GM12891 (cell line): ENCODE data around the gene MACC1.
A peak's percentile ranks its signal among the peaks of the same experiment; 100 is the strongest.

Experiments
- DNase-seq: peaks from one replicate; pipeline ENCODE4 v3.0.0; 2011; ENCODE audit warnings: low spot score; ENCODE audit not compliant: insufficient read length
- FAIRE-seq: peaks from 2 replicates; lab custom pipeline; 2011; peaks lifted over from hg19 to GRCh38; lab: Jason Lieb, UNC
- PAX5 ChIP-seq: IDR thresholded peaks from 2 replicates; pipeline ENCODE4 v1.6.1; 2011; ENCODE audit warnings: low read length, moderate library complexity, mild to moderate bottlenecking; ENCODE audit not compliant: insufficient read depth, severe bottlenecking
- POLR2A ChIP-seq: IDR thresholded peaks from 2 replicates; pipeline ENCODE4 v1.6.1; 2011; ENCODE audit warnings: low read depth, low read length, control low read depth
- POLR2AphosphoS5 ChIP-seq: IDR thresholded peaks from 2 replicates; pipeline ENCODE4 v1.6.1; 2011; ENCODE audit warnings: low read depth, low read length, control low read depth
- POU2F2 ChIP-seq: IDR thresholded peaks from 2 replicates; pipeline ENCODE4 v1.6.1; 2011; ENCODE audit warnings: low read depth, mild to moderate bottlenecking, control low read depth, low read length, moderate library complexity
- SPI1 ChIP-seq: IDR thresholded peaks from 2 replicates; pipeline ENCODE4 v1.6.1; 2011; ENCODE audit warnings: low read depth, low read length, control low read depth
- TAF1 ChIP-seq: IDR thresholded peaks from 2 replicates; pipeline ENCODE4 v1.6.1; 2011; ENCODE audit warnings: low read depth, low read length, control low read depth

Gene MACC1

GRCh38 chr7:20220921-20221547 lies 3.9 kb upstream of the MACC1 start:
- DNase-seq, result no peak
- FAIRE-seq, result peak; percentile 70
- TF ChIP-seq POLR2AphosphoS5, result no peak
- no peak for TF ChIP-seq POU2F2
- TF ChIP-seq SPI1, result no peak
- TF ChIP-seq PAX5, result no peak
- no peak for TF ChIP-seq POLR2A
- no peak for TF ChIP-seq TAF1

DNA sequence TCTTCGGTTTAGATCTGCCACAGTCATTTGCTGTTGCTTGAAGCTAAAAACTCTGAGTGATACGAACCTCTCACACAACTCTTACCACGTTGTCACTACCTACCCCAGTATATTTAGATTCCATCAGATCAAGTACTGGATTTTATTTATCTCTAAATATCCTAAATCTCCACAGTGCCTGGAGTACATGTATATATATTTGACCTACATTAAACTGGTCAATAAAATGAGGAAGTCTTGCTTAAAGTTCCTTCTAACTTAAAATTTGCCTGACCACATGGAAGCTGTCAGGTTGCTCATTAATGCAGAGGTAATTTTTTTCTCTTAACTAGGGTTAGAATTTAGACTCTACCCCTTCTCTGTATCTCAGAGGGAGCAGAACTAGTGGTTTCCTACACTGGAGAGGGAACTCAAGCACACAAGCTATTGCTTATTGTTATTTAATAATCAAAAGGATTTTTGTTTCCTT lies 3.1 kb upstream of the MACC1 start:
- TF ChIP-seq SPI1, result peak; percentile 61; the same call in 1 of the 2 replicates
- TF ChIP-seq POU2F2, result no peak
- no peak for TF ChIP-seq TAF1
- no peak for TF ChIP-seq PAX5
- TF ChIP-seq POLR2A, result peak; percentile 72; the same call in 1 of the 2 replicates
- no peak for DNase-seq
- no peak for FAIRE-seq

GRCh38 chr7:20219446-20220292 lies 2.5 kb upstream of the MACC1 start:
- DNase-seq (no peak), FAIRE-seq (peak; percentile 98)
- TF ChIP-seq POLR2AphosphoS5 (peak; percentile 64), SPI1 (peak; percentile 86), POLR2A (no peak; the same call in 1 of the 2 replicates), PAX5 (peak; percentile 64), POU2F2 (peak; percentile 100), TAF1 (peak; percentile 53)

DNA sequence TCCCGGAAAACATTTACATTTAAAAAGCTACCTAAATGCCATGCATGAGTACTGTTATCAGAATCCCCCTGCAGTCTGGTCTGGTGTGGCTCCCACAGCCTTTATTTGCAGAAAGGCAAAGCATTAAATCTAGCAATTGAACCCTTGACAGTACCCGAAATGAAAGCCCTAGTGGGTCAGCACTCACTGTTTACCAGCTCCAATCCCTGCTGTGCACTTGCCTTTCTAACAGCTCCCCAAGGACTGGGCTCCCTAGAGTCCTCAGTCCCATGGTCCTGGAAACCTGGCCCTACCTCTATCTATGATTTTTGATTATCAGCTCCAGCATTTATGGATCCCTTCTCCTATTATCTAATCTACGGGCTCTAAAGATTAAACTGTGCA lies 1.9 kb upstream of the MACC1 start:
- FAIRE-seq, result no peak
- TF ChIP-seq TAF1 (no peak), POLR2A (no peak), PAX5 (no peak), POLR2AphosphoS5 (no peak), SPI1 (no peak), POU2F2 (no peak)

DNA sequence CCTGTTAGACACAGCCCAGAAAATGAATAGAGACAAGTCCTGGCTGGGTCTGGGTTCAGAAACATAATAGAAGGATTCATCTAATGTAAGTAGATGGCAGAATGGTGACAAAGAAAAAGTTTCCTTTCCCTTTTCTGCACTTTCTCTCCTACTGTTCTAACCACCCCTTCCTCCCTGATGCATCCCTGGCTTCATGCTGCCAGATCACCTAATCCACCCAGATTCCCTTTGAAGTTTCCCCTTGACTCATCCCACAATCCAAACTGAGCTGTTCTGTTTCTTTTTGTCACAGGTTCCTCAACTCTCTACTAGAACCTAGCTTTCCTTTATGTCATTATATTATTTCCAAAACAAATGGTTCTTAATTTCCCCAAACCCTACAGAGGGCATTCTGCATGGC lies 1.1 kb upstream of the MACC1 start:
- TF ChIP-seq SPI1 (no peak), POU2F2 (no peak), PAX5 (no peak), TAF1 (no peak), POLR2AphosphoS5 (no peak), POLR2A (no peak)
- DNase-seq (no peak), FAIRE-seq (no peak)

More for the DNA sequence above, 1.9 kb upstream of the MACC1 start:
- no peak for DNase-seq

DNA sequence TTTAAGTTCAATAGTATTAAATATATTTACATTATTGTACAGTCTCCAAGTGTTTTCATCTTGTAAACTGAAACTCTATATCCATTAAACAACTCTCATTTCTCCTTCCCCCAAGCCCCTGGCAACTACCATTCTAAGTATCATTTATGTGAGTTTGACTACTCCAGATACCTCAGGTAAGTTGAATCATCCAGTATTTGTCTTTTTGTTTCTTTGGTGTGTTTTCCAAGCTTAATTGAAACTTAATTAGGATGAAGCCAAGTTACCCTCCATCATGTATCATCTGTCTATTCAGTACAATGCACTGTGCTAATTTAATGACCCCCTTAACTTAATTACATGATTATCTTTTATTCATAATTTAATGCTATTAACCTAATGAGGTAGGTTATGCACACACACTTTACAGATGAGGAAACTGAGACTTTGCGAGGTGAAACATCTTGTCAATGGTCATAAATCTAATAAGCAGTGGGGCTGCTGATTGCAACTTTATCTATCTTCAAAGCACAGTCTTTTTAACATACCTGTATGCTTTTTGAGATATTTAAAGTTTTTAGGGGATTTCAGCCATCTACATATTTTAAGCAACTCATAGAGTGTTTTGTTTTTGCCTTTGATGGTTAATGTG lies 663 bp downstream of the MACC1 start:
- FAIRE-seq (no peak), DNase-seq (no peak)
- no peak for TF ChIP-seq SPI1
- TF ChIP-seq TAF1, result no peak
- no peak for TF ChIP-seq PAX5
- TF ChIP-seq POLR2AphosphoS5, result no peak
- TF ChIP-seq POU2F2, result no peak
- no peak for TF ChIP-seq POLR2A

GRCh38 chr7:20214921-20215669 lies 2.1 kb downstream of the MACC1 start:
- DNase-seq, result no peak
- FAIRE-seq, result no peak
- TF ChIP-seq PAX5, result no peak
- TF ChIP-seq POU2F2, result no peak
- TF ChIP-seq SPI1, result no peak
- TF ChIP-seq POLR2A, result no peak
- TF ChIP-seq POLR2AphosphoS5, result no peak
- no peak for TF ChIP-seq TAF1

DNA sequence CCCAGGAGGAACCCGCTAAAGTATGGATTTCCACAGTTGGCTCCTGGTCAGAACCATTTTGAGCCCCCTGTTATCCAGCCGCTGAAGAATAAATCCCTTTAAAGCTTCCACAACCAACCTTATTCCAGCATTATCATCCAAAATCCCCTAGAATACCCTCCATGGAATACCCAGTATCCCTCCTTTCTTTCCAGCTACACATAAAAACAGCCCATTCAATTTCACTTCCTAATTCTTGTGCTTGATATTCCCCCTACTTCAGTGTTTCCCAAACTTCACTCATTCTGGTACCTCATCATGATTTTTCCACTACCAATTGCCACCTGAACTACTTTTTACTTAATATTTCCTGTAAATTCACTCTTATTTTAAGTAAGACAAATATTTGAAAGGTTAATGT lies 3.1 kb downstream of the MACC1 start:
- DNase-seq (no peak), FAIRE-seq (no peak)
- no peak for TF ChIP-seq PAX5
